Measurements from ENCODE around the gene CELF2.

DNA sequence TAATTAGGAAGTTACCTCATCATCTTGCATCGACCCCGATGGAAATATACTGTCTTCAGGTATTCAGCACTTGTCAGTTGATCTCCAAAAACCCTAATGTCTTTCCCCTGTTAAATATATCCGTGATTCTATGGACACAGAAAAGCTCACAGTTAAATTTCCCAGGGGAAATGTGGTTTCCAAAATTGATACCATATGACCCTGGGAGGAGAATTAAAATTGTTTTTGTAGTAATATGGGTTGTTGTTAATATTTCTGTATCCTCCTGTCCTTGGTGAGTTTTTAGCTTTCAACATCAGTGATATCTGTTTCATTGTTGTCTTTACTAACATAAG is 132.1 kb downstream of the CELF2 start:
- TF ChIP-seq, protein P1, sequence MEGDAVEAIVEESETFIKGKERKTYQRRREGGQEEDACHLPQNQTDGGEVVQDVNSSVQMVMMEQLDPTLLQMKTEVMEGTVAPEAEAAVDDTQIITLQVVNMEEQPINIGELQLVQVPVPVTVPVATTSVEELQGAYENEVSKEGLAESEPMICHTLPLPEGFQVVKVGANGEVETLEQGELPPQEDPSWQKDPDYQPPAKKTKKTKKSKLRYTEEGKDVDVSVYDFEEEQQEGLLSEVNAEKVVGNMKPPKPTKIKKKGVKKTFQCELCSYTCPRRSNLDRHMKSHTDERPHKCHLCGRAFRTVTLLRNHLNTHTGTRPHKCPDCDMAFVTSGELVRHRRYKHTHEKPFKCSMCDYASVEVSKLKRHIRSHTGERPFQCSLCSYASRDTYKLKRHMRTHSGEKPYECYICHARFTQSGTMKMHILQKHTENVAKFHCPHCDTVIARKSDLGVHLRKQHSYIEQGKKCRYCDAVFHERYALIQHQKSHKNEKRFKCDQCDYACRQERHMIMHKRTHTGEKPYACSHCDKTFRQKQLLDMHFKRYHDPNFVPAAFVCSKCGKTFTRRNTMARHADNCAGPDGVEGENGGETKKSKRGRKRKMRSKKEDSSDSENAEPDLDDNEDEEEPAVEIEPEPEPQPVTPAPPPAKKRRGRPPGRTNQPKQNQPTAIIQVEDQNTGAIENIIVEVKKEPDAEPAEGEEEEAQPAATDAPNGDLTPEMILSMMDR (IDR thresholded peaks at IDR 0.05; ENCODE audit: low read depth, low read length, poor library complexity, severe bottlenecking): no peak
- no peak for TF ChIP-seq EZH2phosphoT487 (IDR thresholded peaks at IDR 0.05; ENCODE audit: borderline replicate concordance, low read length)

Data from DOHH2 (cell line).